BLaER1 treated with 17β-estradiol and CSF1 and Interleukin-3, amounts not matched to agents 10 nM and 100 nM (cell line): Measurements from ENCODE around the gene ANKRD17.
"Not testable (repeated sequence)": the region's sequence is repeated elsewhere in the genome, so short reads cannot be mapped to it uniquely, and the experiment has no call there.

Source experiments
- H3K27ac ChIP-seq, 11 experiments: shearing (Covaris generic); formaldehyde crosslinking; 2 replicates each; pipeline ENCODE4 v1.8.1; 2022
- H3K27me3 ChIP-seq, 11 experiments: shearing (Covaris generic); formaldehyde crosslinking; 2 replicates each; pipeline ENCODE4 v1.8.1; 2022
- H3K36me3 ChIP-seq, 11 experiments: shearing (Covaris generic); formaldehyde crosslinking; 2 replicates each; pipeline ENCODE4 v1.8.1; 2022
- H3K4me1 ChIP-seq, 10 experiments: shearing (Covaris generic); formaldehyde crosslinking; 2 replicates each; pipeline ENCODE4 v1.8.1; 2022
- H3K4me2 ChIP-seq, 11 experiments: shearing (Covaris generic); formaldehyde crosslinking; 2 replicates each; pipeline ENCODE4 v1.8.1; 2022
- H3K4me3 ChIP-seq, 10 experiments: shearing (Covaris generic); formaldehyde crosslinking; 2 replicates each; pipeline ENCODE4 v1.8.1; 2022
- H3K9ac ChIP-seq, 11 experiments: shearing (Covaris generic); formaldehyde crosslinking; 2 replicates each; pipeline ENCODE4 v1.8.1; 2022
- H3K9me3 ChIP-seq, 11 experiments: shearing (Covaris generic); formaldehyde crosslinking; replicated peaks in 1 of 11; 2 replicates each; pipeline ENCODE4 v1.8.1; 2022
- H4K20me1 ChIP-seq, 11 experiments: shearing (Covaris generic); formaldehyde crosslinking; 2 replicates each; pipeline ENCODE4 v1.8.1; 2022
- Cebpa-rat ChIP-seq, 11 experiments: shearing (Covaris generic); IDR thresholded peaks; 2 replicates each; pipeline ENCODE4 v1.8.1; 2022

ANKRD17 gene

GRCh38 chr4:73277201-73277600, 18.6 kb upstream of the ANKRD17 start:
- Histone ChIP-seq H3K36me3 (peaks cover 0 to 26% (median 12%) of the 10 kb centered on the region in 11 experiments; a peak in 9 of 22 replicates), H3K9me3 (peaks cover 20 to 30% (median 26%) of the 10 kb centered on the region in 11 experiments), H3K4me3 (no peak overlapping the region; a peak in 1 of 20 replicates), H3K4me2 (no peak overlapping the region), H3K4me1 (peaks cover 0 to 11% (median 0%) of the 10 kb centered on the region in 10 experiments; a peak in 4 of 20 replicates), H3K27me3 (no peaks in the 10 kb centered on the region), H3K27ac (no peak overlapping the region), H4K20me1 (no peaks in the 10 kb centered on the region), H3K9ac (no peak overlapping the region)
- TF ChIP-seq Cebpa-rat (IDR thresholded peaks at IDR 0.05): no peak

DNA sequence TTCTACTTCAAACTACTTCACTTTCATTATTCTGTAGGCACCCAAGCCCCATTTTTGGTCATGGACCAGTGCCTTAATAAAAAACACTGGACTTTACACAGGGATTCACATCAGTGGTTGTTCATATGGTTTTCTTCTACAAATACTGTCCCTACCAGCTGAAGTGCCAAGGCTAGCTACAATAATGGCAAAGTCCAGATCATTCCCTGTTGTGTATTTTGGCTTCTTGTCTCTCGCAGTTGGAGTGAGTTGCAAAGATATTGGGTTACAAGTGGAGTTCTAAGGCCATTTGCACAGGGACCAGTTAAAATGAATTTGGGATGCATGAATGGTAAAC, 16.7 kb upstream of the ANKRD17 start:
- Histone ChIP-seq H3K4me2 (no peak overlapping the region), H3K4me1 (peaks cover 0 to 11% (median 0%) of the 10 kb centered on the region in 10 experiments; a peak in 4 of 20 replicates), H3K4me3 (no peak overlapping the region), H3K27me3 (no peaks in the 10 kb centered on the region), H3K27ac (no peak overlapping the region), H3K9ac (no peak overlapping the region), H3K36me3 (peaks cover 0 to 14% (median 8%) of the 10 kb centered on the region in 11 experiments; a peak in 6 of 22 replicates), H3K9me3 (peaks cover 20 to 30% (median 26%) of the 10 kb centered on the region in 11 experiments), H4K20me1 (no peaks in the 10 kb centered on the region)
- no peak for TF ChIP-seq Cebpa-rat (IDR thresholded peaks at IDR 0.05)

- Histone ChIP-seq H3K9ac (no peak overlapping the region), H3K4me2 (peak overlapping the region in 2 of 11 experiments; percentile 7 to 9; a peak in 2 of 22 replicates), H3K36me3 (peaks cover 0 to 12% (median 6%) of the 10 kb centered on the region in 11 experiments; a peak in 6 of 22 replicates), H4K20me1 (no peaks in the 10 kb centered on the region), H3K27ac (no peak overlapping the region), H3K27me3 (no peaks in the 10 kb centered on the region), H3K4me3 (no peak overlapping the region), H3K4me1 (peaks cover 0 to 11% (median 0%) of the 10 kb centered on the region in 10 experiments; a peak in 4 of 20 replicates), H3K9me3 (peaks cover 10 to 15% (median 11%) of the 10 kb centered on the region in 11 experiments)
- no peak for TF ChIP-seq Cebpa-rat (IDR thresholded peaks at IDR 0.05)
Measured at GRCh38 chr4:73272816-73273215, 14.2 kb upstream of the ANKRD17 start.

GRCh38 chr4:73267050-73267449, 8.5 kb upstream of the ANKRD17 start:
- no peaks in the 10 kb centered on the region for H3K27me3 ChIP-seq
- no peak overlapping the region for H3K27ac ChIP-seq
- 0 out of 22 replicates have a peak, but pooled peaks cover 0 to 4% (median 0%) of the 10 kb centered on the region in 11 experiments for H4K20me1 ChIP-seq
- TF ChIP-seq Cebpa-rat (IDR thresholded peaks at IDR 0.05): no peak
- no peak overlapping the region for H3K4me3 ChIP-seq
- peaks cover 0 to 8% (median 0%) of the 10 kb centered on the region in 11 experiments; a peak in 3 of 22 replicates for H3K36me3 ChIP-seq
- no peaks in the 10 kb centered on the region for H3K9me3 ChIP-seq
- H3K9ac ChIP-seq: no peak overlapping the region
- peaks cover 0 to 16% (median 5%) of the 10 kb centered on the region in 10 experiments; a peak in 10 of 20 replicates for H3K4me1 ChIP-seq
- H3K4me2 ChIP-seq: no peak overlapping the region

DNA sequence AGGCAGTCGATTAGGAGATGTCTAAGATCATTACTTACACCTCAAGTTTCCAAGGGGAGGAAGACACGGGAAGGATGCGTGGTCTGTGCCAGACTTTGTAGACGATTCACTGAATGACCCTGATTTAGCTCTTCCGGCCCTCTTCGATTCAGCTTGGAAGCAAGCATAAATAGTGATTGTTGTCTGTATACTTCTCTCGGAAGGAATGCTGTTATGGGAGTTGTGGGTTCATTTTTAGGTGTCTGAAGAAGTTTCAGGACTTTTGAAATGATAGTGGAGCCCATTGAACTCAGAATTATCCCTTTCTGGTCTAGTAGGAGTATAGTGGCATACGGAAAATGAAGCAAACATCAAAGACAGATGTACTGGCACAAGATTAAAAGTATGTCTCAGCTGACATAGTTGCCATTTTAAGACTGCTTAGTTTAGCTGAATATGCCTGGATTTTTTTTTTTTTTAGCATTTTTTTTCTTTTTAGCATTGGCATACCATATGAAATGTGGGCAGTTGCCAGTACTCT, 1.0 kb upstream of the ANKRD17 start:
- H3K9ac ChIP-seq: peak overlapping the region; percentile 87 to 99 (median 97)
- H3K4me2 ChIP-seq: peak overlapping the region; percentile 84 to 98 (median 88)
- peaks cover under 1 to 30% (median 12%) of the 10 kb centered on the region in 11 experiments; a peak in 15 of 22 replicates for H3K36me3 ChIP-seq
- peaks cover 23 to 34% (median 31%) of the 10 kb centered on the region in 11 experiments; a peak in 21 of 22 replicates for H4K20me1 ChIP-seq
- H3K4me3 ChIP-seq: peak overlapping the region; percentile 74 to 95 (median 90)
- TF ChIP-seq Cebpa-rat (IDR thresholded peaks at IDR 0.05): no peak
- peaks cover 33 to 48% (median 39%) of the 10 kb centered on the region in 10 experiments for H3K4me1 ChIP-seq
- H3K27me3 ChIP-seq: no peaks in the 10 kb centered on the region; a peak in 1 of 22 replicates
- H3K27ac ChIP-seq: peak overlapping the region; percentile 89 to 99 (median 96)
- no peaks in the 10 kb centered on the region for H3K9me3 ChIP-seq

DNA sequence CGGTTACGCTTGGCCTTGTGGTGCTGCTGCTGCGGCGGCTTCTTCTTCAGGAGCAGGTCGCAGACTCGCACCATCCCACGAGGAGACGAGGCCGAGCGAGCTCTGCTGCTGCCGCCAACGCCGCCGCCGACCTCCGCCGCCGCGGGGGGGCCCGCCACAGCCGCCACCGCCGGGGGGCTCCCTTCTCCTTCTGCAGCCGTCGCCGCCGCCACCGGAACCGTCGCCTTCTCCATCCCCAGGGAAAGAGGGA, 237 bp downstream of the ANKRD17 start:
- no peak for TF ChIP-seq Cebpa-rat (IDR thresholded peaks at IDR 0.05)
- H3K9me3 ChIP-seq: no peaks in the 10 kb centered on the region; a peak in 1 of 22 replicates
- peak overlapping the region; percentile 74 to 95 (median 90) for H3K4me3 ChIP-seq
- peaks cover 12 to 43% (median 24%) of the 10 kb centered on the region in 11 experiments; a peak in 20 of 22 replicates for H3K36me3 ChIP-seq
- peak overlapping the region; percentile 87 to 99 (median 97) for H3K9ac ChIP-seq
- H3K27me3 ChIP-seq: no peaks in the 10 kb centered on the region; a peak in 1 of 22 replicates
- H3K4me2 ChIP-seq: peak overlapping the region; percentile 75 to 96 (median 86); a peak in 19 of 22 replicates
- H3K27ac ChIP-seq: peak overlapping the region; percentile 89 to 99 (median 96)
- peaks cover 35 to 47% (median 42%) of the 10 kb centered on the region in 11 experiments for H4K20me1 ChIP-seq
- H3K4me1 ChIP-seq: peaks cover 33 to 57% (median 44%) of the 10 kb centered on the region in 10 experiments

GRCh38 chr4:73257651-73258435, 755 bp downstream of the ANKRD17 start:
- H3K4me2 ChIP-seq: peak overlapping the region; percentile 75 to 96 (median 86)
- peak overlapping the region; percentile 89 to 99 (median 96) for H3K27ac ChIP-seq
- no peak for TF ChIP-seq Cebpa-rat (IDR thresholded peaks at IDR 0.05)
- H3K9me3 ChIP-seq: no peaks in the 10 kb centered on the region; a peak in 1 of 22 replicates
- H3K4me1 ChIP-seq: peaks cover 33 to 62% (median 44%) of the 10 kb centered on the region in 10 experiments
- H3K36me3 ChIP-seq: peaks cover 17 to 43% (median 27%) of the 10 kb centered on the region in 11 experiments; a peak in 21 of 22 replicates
- no peaks in the 10 kb centered on the region; a peak in 1 of 22 replicates for H3K27me3 ChIP-seq
- peak overlapping the region; percentile 74 to 95 (median 90) for H3K4me3 ChIP-seq
- peak overlapping the region; percentile 87 to 99 (median 97) for H3K9ac ChIP-seq
- peaks cover 41 to 51% (median 48%) of the 10 kb centered on the region in 11 experiments for H4K20me1 ChIP-seq

DNA sequence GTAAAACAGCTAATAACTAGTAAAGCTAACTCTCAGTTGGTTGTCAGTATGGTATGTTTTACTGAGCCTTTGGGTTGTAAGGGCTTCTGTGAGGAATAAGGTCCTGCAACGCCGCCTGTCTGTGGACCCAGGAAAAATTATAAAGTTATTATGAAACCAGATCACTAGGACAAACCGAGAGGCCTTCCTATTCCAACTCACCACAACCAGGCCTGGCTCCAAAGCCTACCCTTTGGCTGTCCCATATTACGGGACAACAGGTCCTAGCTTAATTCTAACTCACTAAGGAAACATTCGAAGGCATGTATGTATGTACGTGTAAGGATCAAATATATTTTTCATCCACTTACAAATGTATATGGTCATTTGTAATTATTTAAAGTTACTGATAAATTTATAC, 1.4 kb downstream of the ANKRD17 start:
- Histone ChIP-seq H3K9me3 (peaks cover 0 to 3% (median 0%) of the 10 kb centered on the region in 11 experiments; a peak in 4 of 22 replicates), H3K9ac (peak overlapping the region; percentile 87 to 99 (median 97)), H3K36me3 (peaks cover 23 to 47% (median 33%) of the 10 kb centered on the region in 11 experiments; a peak in 21 of 22 replicates), H3K4me1 (peaks cover 30 to 64% (median 43%) of the 10 kb centered on the region in 10 experiments), H4K20me1 (peaks cover 46 to 57% (median 52%) of the 10 kb centered on the region in 11 experiments), H3K27me3 (no peaks in the 10 kb centered on the region; a peak in 1 of 22 replicates), H3K4me3 (peak overlapping the region; percentile 74 to 95 (median 90)), H3K4me2 (peak overlapping the region; percentile 75 to 96 (median 86)), H3K27ac (peak overlapping the region; percentile 89 to 99 (median 96); a peak in 21 of 22 replicates)
- no peak for TF ChIP-seq Cebpa-rat (IDR thresholded peaks at IDR 0.05)

GRCh38 chr4:73255847-73256246, 2.8 kb downstream of the ANKRD17 start:
- H3K27me3 ChIP-seq, H3K27ac ChIP-seq: not testable (repeated sequence)
- Histone ChIP-seq H3K4me3 (peak overlapping the region; percentile 74 to 95 (median 90); a peak in 16 of 20 replicates), H3K4me1 (peaks cover 18 to 62% (median 36%) of the 10 kb centered on the region in 10 experiments), H3K9ac (peak overlapping the region in 7 of 11 experiments; percentile 92 to 99 (median 97); a peak in 11 of 22 replicates), H4K20me1 (peaks cover 53 to 71% (median 63%) of the 10 kb centered on the region in 11 experiments), H3K4me2 (peak overlapping the region; percentile 75 to 96 (median 86)), H3K36me3 (peaks cover 29 to 61% (median 46%) of the 10 kb centered on the region in 11 experiments; a peak in 21 of 22 replicates), H3K9me3 (peaks cover 0 to 10% (median 2%) of the 10 kb centered on the region in 11 experiments; a peak in 11 of 22 replicates)
